HCT116 (cell line): Measurements from ENCODE around the gene NPY4R2. TPM values are rescaled to one million over a fixed set of nuclear protein-coding genes. Genes with fewer than 3 reads are reported as not detected.
"Not testable (repeated sequence)": the region's sequence is repeated elsewhere in the genome, so short reads cannot be mapped to it uniquely, and the experiment has no call there.

Source experiments
- ATAC-seq: fragments of 200-7000 bp; cut with Tn5 transposase; 2 replicates; pipeline ENCODE4 v1.9.1; 2020; ENCODE audit warnings: mild to moderate bottlenecking, moderate library complexity
- Bru-seq: library from RNA; stranded (reverse); fragments of 400-500 nt; gene quantifications from one replicate; lab custom pipeline; 2021; lab: Mats Ljungman, UMichigan
- BruChase-seq, 2 experiments: library from RNA; stranded (reverse); fragments of 400-500 nt; gene quantifications; one replicate each; lab custom pipeline; 2021; lab: Mats Ljungman, UMichigan
- BruUV-seq: library from RNA; stranded (reverse); fragments of 400-500 nt; replicated peaks from 2 replicates; lab custom pipeline; 2021; lab: Mats Ljungman, UMichigan
- CTCF ChIA-PET: fragments of 300-600 bp; sonication (Branson Sonifier 250); formaldehyde crosslinking; loops from one replicate; lab custom pipeline; 2021; ENCODE audit warnings: antibody characterized with exemption; lab: Charles Lee
- POLR2A ChIA-PET: fragments of 300-600, 350-600 bp; sonication (Branson Sonifier 250); formaldehyde crosslinking; loops from one replicate; lab custom pipeline; 2021; ENCODE audit warnings: antibody characterized with exemption; lab: Charles Lee
- RAD21 ChIA-PET, 2 experiments: fragments of 300-600 bp; sonication (Branson Sonifier 250); formaldehyde crosslinking; loops; one replicate each; lab custom pipeline; 2023; ENCODE audit warnings: low total read pairs in 2 of 2; ENCODE audit not compliant: uncharacterized antibody in 2 of 2, unreplicated experiment in 2 of 2, low non-redundant PET in 1 of 2; lab: Charles Lee
- DNase-seq: peaks from one replicate; pipeline ENCODE4 v3.0.0-alpha.2; 2010; ENCODE audit warnings: low read depth, low spot score
- H2AFZ ChIP-seq: fragments of 200-600 bp; shearing (Covaris generic), sonication (generic); 2 replicates; pipeline ENCODE4 v1.6.1; 2017; ENCODE audit warnings: low read depth, mixed run types, mixed read lengths, antibody characterized with exemption, low read length; ENCODE audit not compliant: poor library complexity, severe bottlenecking
- H3K27ac ChIP-seq: 2 replicates; pipeline ENCODE4 v1.5.1; 2012; ENCODE audit warnings: low read depth, low read length
- H3K27me3 ChIP-seq: fragments of 200-600 bp; sonication (generic); 2 replicates; pipeline ENCODE4 v1.6.1; 2016; ENCODE audit warnings: mixed run types, low read length, mixed read lengths; ENCODE audit not compliant: insufficient read depth
- H3K36me3 ChIP-seq, 2 experiments: fragments of 200-500 bp in 1 of 2; fragments of 200-600 bp in 1 of 2; sonication (Bioruptor generic) in 1 of 2; sonication (generic) in 1 of 2; 2 replicates each; pipeline versions ENCODE4 v1.5.1 to v1.6.1; 2014 to 2016; ENCODE audit warnings: low read length in 2 of 2, inconsistent platforms in 1 of 2, mixed read lengths in 1 of 2, mixed run types in 1 of 2; ENCODE audit not compliant: insufficient read depth in 2 of 2, control insufficient read depth in 1 of 2
- H3K4me1 ChIP-seq, 2 experiments: fragments of 200-600 bp in 1 of 2; sonication (generic) in 1 of 2; 2 replicates each; pipeline versions ENCODE4 v1.5.1 to v1.6.1; 2012 to 2017; ENCODE audit warnings: low read length in 2 of 2, inconsistent platforms in 1 of 2, mild to moderate bottlenecking in 1 of 2, mixed read lengths in 1 of 2, mixed run types in 1 of 2, moderate library complexity in 1 of 2; ENCODE audit not compliant: insufficient read depth in 2 of 2, control insufficient read depth in 1 of 2
- H3K4me2 ChIP-seq: fragments of 200-600 bp; sonication (generic); 2 replicates; pipeline ENCODE4 v1.6.1; 2017; ENCODE audit warnings: mixed run types, low read length, mixed read lengths
- H3K4me3 ChIP-seq, 2 experiments: fragments of 200-600 bp in 1 of 2; sonication (generic) in 1 of 2; replicated peaks in 1 of 2; 2 replicates each; pipeline ENCODE4 v1.5.1; 2011 to 2016; ENCODE audit warnings: low read length in 2 of 2, control low read depth in 1 of 2, low read depth in 1 of 2, mild to moderate bottlenecking in 1 of 2, mixed read lengths in 1 of 2, mixed run types in 1 of 2
- H3K79me2 ChIP-seq: fragments of 200-600 bp; sonication (generic); 2 replicates; pipeline ENCODE4 v1.6.1; 2017; ENCODE audit warnings: mild to moderate bottlenecking, mixed run types, low read length, moderate library complexity, mixed read lengths; ENCODE audit not compliant: insufficient read depth
- H3K9ac ChIP-seq: fragments of 200-600 bp; sonication (generic); 2 replicates; pipeline ENCODE4 v1.6.1; 2016; ENCODE audit warnings: low read length, mixed read lengths
- H3K9me2 ChIP-seq: fragments of 200-600 bp; sonication (generic), shearing (Covaris generic); 2 replicates; pipeline ENCODE4 v1.6.1; 2017; ENCODE audit warnings: mixed run types, mild to moderate bottlenecking, moderate library complexity; ENCODE audit not compliant: insufficient read depth
- H3K9me3 ChIP-seq, 2 experiments: fragments of 200-500 bp in 1 of 2; fragments of 200-600 bp in 1 of 2; sonication (Bioruptor generic) in 1 of 2; sonication (generic) in 1 of 2; 2 replicates each; pipeline ENCODE4 v1.6.1; 2014 to 2017; ENCODE audit warnings: low read length in 2 of 2, mixed read lengths in 2 of 2, inconsistent platforms in 1 of 2, low read depth in 1 of 2, mild to moderate bottlenecking in 1 of 2, mixed run types in 1 of 2, moderate library complexity in 1 of 2; ENCODE audit not compliant: control insufficient read depth in 1 of 2, insufficient read depth in 1 of 2
- H4K20me1 ChIP-seq: fragments of 200-600 bp; sonication (generic), shearing (Covaris generic); 2 replicates; pipeline ENCODE4 v1.6.1; 2017; ENCODE audit warnings: mixed run types, mild to moderate bottlenecking, moderate library complexity; ENCODE audit not compliant: insufficient read depth
- intact Hi-C: fragments of 100-400 bp; cut with micrococcal nuclease; formaldehyde crosslinking; loops from 2 replicates; pipeline ENCODE4 v1.10.0; 2022
- long read RNA-seq: library from polyadenylated mRNA; unstranded; transcript quantifications from one replicate; pipeline ENCODE4 v2.0.0, GENCODE V29; 2021; ENCODE audit not compliant: unreplicated experiment
- polyA plus RNA-seq: library from polyadenylated mRNA; unstranded; fragments of >200 nt; gene quantifications from 2 replicates; pipeline ENCODE4 v1.2.1, GENCODE V29; 2012; ENCODE audit warnings: missing spikeins
- total RNA-seq: library from RNA; stranded (reverse); gene quantifications from one replicate; pipeline ENCODE4 v1.2.1, GENCODE V29; 2021; ENCODE audit not compliant: unreplicated experiment

NPY4R2 gene
- total RNA-seq (not detected), Bru-seq, nascent RNA (percentile 11 among the genes with signal in this experiment), BruChase-seq, experiment 1, labeled RNA remaining after a 6-hour chase (not detected), BruChase-seq, experiment 2, labeled RNA remaining after a 2-hour chase (not detected)
- polyA plus RNA-seq: not detected in 2 replicates
- long read RNA-seq: 0 reads

DNA sequence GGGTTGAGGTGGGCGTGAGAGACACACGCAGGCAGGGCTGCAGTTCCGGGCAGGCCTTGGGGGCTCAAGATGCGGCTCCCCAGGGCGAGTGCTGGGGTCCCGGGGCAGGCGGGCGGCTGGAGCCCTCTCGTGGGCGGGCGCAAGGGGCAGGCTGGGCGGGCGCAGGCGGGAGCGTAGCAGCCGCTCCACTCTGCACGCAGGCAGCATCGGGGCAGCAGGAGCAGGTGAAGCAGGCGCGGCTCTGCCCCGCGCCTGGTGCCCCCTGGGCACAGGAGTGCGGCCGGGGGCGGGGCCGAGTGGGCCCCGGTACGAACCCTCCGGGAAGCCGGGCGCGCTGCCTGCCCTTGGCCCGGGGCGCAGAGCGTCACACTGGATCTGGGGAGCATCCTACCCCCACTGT lies at the start of gene NPY4R2:
TSS of gene NPY4R2 (plus strand) at position 188 of the 400 bp plus-strand sequence. CDS start 3,326 bp downstream, outside the sequence.
- intact Hi-C loops, CTCF ChIA-PET, H3K9me2 ChIP-seq, H3K36me3 ChIP-seq, H3K4me3 ChIP-seq, H3K79me2 ChIP-seq, H4K20me1 ChIP-seq, ATAC-seq, H3K27me3 ChIP-seq, H2AFZ ChIP-seq, BruUV-seq, H3K9me3 ChIP-seq, RAD21 ChIA-PET, H3K4me1 ChIP-seq, H3K4me2 ChIP-seq, POLR2A ChIA-PET, H3K9ac ChIP-seq, DNase-seq, H3K27ac ChIP-seq: not testable (repeated sequence)

GRCh38 chr10:47870887-47871286 lies 47.6 kb upstream of the NPY4R2 start:
- POLR2A ChIA-PET, CTCF ChIA-PET, intact Hi-C loops: not testable (repeated sequence)

DNA sequence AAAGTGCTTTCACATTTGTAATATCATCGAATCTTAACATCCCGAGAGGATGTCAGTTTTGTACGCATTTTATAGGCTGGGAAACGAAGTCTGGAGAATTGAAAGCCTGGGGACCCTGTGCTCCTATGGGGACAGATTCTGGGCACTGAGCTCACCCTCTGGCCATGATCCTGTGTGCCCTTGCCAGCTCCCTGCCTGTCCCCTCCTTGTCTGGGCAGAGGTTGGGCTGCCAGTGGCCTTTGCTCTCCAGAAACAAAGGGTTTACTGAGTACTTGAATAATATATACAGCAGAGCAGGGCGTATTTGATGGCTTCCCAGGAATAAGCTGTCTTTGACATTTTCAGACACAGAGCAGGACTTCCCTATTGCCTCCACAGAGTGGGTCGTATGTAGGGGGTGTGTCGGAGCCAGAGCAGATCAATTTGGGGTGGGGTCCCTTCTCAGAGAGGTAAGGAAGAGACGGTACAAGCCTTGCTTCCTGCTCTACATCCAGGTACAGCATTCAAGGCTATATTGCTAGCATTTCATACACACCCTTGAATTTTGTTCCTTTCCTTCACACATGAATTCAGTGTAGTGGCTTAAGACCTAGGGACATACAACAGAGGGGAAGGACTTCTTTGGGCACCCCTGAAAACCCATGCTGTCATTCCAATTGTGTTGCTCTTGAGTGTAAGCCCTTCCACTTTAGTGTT lies 46.8 kb upstream of the NPY4R2 start:
- intact Hi-C loops, DNase-seq, H3K9me3 ChIP-seq, POLR2A ChIA-PET, H3K4me2 ChIP-seq, H4K20me1 ChIP-seq, ATAC-seq, BruUV-seq, H3K27ac ChIP-seq, H3K9me2 ChIP-seq, H3K79me2 ChIP-seq, H3K4me1 ChIP-seq, H3K9ac ChIP-seq, H3K27me3 ChIP-seq, H3K36me3 ChIP-seq, RAD21 ChIA-PET, CTCF ChIA-PET, H3K4me3 ChIP-seq, H2AFZ ChIP-seq: not testable (repeated sequence)

More at GRCh38 chr10:47870887-47871286, 47.6 kb upstream of the NPY4R2 start:
- H3K27me3 ChIP-seq, RAD21 ChIA-PET, ATAC-seq, H3K79me2 ChIP-seq, H3K9me3 ChIP-seq, BruUV-seq, H3K36me3 ChIP-seq, H3K9ac ChIP-seq, H3K4me2 ChIP-seq, H2AFZ ChIP-seq, H4K20me1 ChIP-seq, H3K9me2 ChIP-seq, H3K27ac ChIP-seq, DNase-seq, H3K4me3 ChIP-seq, H3K4me1 ChIP-seq: not testable (repeated sequence)

DNA sequence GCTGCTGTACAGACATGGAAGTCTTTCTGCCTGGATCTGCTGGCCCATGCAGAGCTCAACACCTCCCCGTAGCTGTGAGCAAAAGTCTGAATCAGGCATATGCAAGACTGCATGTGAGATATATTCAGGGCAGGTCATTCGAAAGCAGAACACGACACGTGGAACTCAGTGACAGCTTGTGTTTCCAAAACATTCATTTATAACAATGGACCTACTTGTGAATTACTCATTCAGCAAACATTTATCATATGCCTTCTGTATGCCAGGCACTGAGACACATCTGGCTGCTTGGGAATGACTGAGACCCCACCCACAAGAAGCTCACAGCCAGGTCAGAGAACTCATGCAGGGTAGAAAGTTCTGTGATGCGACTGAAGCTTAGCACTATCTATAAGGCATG lies 46.2 kb upstream of the NPY4R2 start:
- H3K9ac ChIP-seq, H3K9me2 ChIP-seq, H3K4me2 ChIP-seq, H4K20me1 ChIP-seq, CTCF ChIA-PET, H3K79me2 ChIP-seq, H3K9me3 ChIP-seq, H3K27ac ChIP-seq, H3K4me1 ChIP-seq, intact Hi-C loops, RAD21 ChIA-PET, DNase-seq, POLR2A ChIA-PET, H3K36me3 ChIP-seq, H2AFZ ChIP-seq, H3K4me3 ChIP-seq, ATAC-seq, H3K27me3 ChIP-seq, BruUV-seq: not testable (repeated sequence)
